Measurements from ENCODE around the gene CLEC4F. TPM values are rescaled to one million over a fixed set of nuclear protein-coding genes. Genes with fewer than 3 reads are reported as not detected.
A peak's percentile ranks its signal among the peaks of the same experiment; 100 is the strongest.

Gene CLEC4F
- polyA plus RNA-seq (2012; ENCODE audit: insufficient read depth, insufficient read length, low read depth) = not detected

- no peak for DNase-seq
- no peak within 1 kb of the TSS for H3K4me3 ChIP-seq (ENCODE audit: low read depth, low read length)
- no peaks in the 10 kb centered on the region for H3K27me3 ChIP-seq
- no peaks in the 10 kb centered on the region for H3K4me1 ChIP-seq
- no peaks in the 10 kb centered on the region for H3K36me3 ChIP-seq
- TF ChIP-seq, protein P1, sequence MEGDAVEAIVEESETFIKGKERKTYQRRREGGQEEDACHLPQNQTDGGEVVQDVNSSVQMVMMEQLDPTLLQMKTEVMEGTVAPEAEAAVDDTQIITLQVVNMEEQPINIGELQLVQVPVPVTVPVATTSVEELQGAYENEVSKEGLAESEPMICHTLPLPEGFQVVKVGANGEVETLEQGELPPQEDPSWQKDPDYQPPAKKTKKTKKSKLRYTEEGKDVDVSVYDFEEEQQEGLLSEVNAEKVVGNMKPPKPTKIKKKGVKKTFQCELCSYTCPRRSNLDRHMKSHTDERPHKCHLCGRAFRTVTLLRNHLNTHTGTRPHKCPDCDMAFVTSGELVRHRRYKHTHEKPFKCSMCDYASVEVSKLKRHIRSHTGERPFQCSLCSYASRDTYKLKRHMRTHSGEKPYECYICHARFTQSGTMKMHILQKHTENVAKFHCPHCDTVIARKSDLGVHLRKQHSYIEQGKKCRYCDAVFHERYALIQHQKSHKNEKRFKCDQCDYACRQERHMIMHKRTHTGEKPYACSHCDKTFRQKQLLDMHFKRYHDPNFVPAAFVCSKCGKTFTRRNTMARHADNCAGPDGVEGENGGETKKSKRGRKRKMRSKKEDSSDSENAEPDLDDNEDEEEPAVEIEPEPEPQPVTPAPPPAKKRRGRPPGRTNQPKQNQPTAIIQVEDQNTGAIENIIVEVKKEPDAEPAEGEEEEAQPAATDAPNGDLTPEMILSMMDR (IDR thresholded peaks at IDR 0.05; ENCODE audit: low read depth, low read length) = no peak
- H3K9me3 ChIP-seq = no peaks in the 10 kb centered on the region
Observed at GRCh38 chr2:70820499-70820898, at the start of gene CLEC4F. Gene CLEC4F (minus strand): TSS chr2:70820599. CDS start chr2:70820523, 76 bp downstream.

- H3K9me3 ChIP-seq = no peaks in the 10 kb centered on the region
- H3K4me3 ChIP-seq (ENCODE audit: low read depth, low read length) = no peak overlapping the region
- DNase-seq = no peak
- TF ChIP-seq, protein P1 (IDR thresholded peaks at IDR 0.05; ENCODE audit: low read depth, low read length) = no peak
- H3K27me3 ChIP-seq = peaks cover 5% of the 10 kb centered on the region; the same call in 1 of the 2 replicates
- no peaks in the 10 kb centered on the region for H3K36me3 ChIP-seq
- H3K4me1 ChIP-seq = no peaks in the 10 kb centered on the region
Observed at GRCh38 chr2:70868970-70869369, 48.6 kb upstream of the CLEC4F start.

GRCh38 chr2:70861777-70862625 lies 41.6 kb upstream of the CLEC4F start:
- Histone ChIP-seq H3K9me3 (no peaks in the 10 kb centered on the region), H3K27me3 (peaks cover 5% of the 10 kb centered on the region; the same call in 1 of the 2 replicates), H3K36me3 (no peaks in the 10 kb centered on the region), H3K4me3 (ENCODE audit: low read depth, low read length) (no peak overlapping the region), H3K4me1 (no peaks in the 10 kb centered on the region)
- TF ChIP-seq, protein P1 (IDR thresholded peaks at IDR 0.05; ENCODE audit: low read depth, low read length) = peak; percentile 90
- peak; percentile 69 for DNase-seq

DNA sequence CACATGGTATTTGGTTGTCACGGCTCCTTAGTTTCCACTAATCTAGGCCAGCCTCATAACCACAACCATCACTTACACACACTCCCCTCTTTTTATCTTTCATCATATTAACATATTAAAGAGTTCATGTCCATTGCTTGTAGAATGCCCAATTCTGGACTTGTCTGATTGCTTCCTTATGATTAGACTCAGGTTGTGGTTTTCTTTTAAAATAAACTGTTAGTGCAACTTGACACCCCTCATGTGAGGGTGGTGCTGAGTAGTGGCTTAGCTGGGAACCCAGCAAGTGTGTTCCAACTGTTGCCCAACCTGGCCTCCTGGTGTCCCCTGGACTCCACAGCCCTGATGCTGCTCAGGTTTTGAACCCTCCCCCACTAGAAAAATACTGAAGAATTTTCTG lies 35.3 kb upstream of the CLEC4F start:
- DNase-seq = no peak
- Histone ChIP-seq H3K4me1 (no peaks in the 10 kb centered on the region), H3K27me3 (no peaks in the 10 kb centered on the region), H3K36me3 (no peaks in the 10 kb centered on the region), H3K9me3 (no peaks in the 10 kb centered on the region), H3K4me3 (ENCODE audit: low read depth, low read length) (no peak overlapping the region)
- TF ChIP-seq, protein P1 (IDR thresholded peaks at IDR 0.05; ENCODE audit: low read depth, low read length) = no peak

DNA sequence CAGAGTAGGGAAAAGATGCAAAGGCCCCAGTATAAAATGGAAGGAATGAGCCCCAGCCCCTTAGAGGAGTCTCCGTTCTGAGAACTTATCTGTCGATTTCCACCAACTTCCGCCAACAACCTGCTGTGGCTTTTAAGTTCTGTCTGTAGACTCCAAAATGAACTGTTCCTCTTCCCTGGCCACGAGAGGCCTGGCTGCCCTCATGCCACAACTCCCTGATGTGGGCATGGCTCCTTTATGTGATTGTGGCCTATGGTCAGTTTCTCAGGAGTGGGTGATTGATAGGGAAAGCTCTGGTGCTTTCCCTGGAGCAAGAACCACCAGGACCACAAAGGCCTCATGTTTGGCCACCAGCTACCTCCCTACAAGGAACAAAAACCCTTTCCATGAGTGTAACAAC lies 34.0 kb upstream of the CLEC4F start:
- TF ChIP-seq, protein P1 (IDR thresholded peaks at IDR 0.05; ENCODE audit: low read depth, low read length) = no peak
- no peaks in the 10 kb centered on the region for H3K36me3 ChIP-seq

DNA sequence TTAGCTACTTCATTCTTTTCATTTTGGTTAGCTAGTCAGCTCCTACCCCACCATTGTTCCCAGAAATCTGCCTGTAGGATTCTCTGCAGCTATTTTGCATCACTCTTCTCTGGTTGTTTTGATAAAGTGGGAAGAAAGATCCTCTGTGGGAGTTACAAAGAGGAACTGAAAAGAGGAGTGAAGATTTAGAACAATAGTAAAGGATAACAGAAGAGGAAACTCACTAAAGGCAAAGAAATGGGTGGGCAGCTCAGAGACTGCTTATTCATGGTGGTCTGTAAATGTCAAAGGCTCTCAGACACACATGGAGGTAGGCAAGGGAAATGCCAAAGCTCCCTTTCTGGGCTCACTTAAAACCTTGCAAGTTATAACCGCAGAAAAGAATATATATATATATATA lies 32.4 kb upstream of the CLEC4F start:
- TF ChIP-seq, protein P1 (IDR thresholded peaks at IDR 0.05; ENCODE audit: low read depth, low read length) = no peak
- H3K27me3 ChIP-seq = no peaks in the 10 kb centered on the region
- DNase-seq = no peak

More for the DNA sequence above, 34.0 kb upstream of the CLEC4F start:
- no peak overlapping the region for H3K4me3 ChIP-seq (ENCODE audit: low read depth, low read length)
- H3K27me3 ChIP-seq = no peaks in the 10 kb centered on the region
- no peak for DNase-seq
- no peaks in the 10 kb centered on the region for H3K9me3 ChIP-seq
- H3K4me1 ChIP-seq = no peaks in the 10 kb centered on the region

More for the DNA sequence above, 32.4 kb upstream of the CLEC4F start:
- no peaks in the 10 kb centered on the region for H3K9me3 ChIP-seq
- H3K36me3 ChIP-seq = no peaks in the 10 kb centered on the region
- no peak overlapping the region for H3K4me3 ChIP-seq (ENCODE audit: low read depth, low read length)
- no peaks in the 10 kb centered on the region for H3K4me1 ChIP-seq

Data from BE2C (cell line).